ENCODE data around the gene TSC2. TPM values are rescaled to one million over a fixed set of nuclear protein-coding genes. Genes with fewer than 3 reads are reported as not detected.
"Not testable (repeated sequence)": the region's sequence is repeated elsewhere in the genome, so short reads cannot be mapped to it uniquely, and the experiment has no call there.

The TSC2 gene
- total RNA-seq, 1 donor from 2014 or later = 29.0 TPM

- DNase-seq (ENCODE audit: low read depth in 2 of 2) = no peak
These were observed 37.9 kb downstream of the TSC2 start for GRCh38 chr16:2085669-2086068.

GRCh38 chr16:2086106-2086742 lies 38.4 kb downstream of the TSC2 start:
- DNase-seq (ENCODE audit: low read depth in 2 of 2) = no peak

- DNase-seq (ENCODE audit: low read depth in 2 of 2) = no peak
These were observed 39.3 kb downstream of the TSC2 start for GRCh38 chr16:2086812-2087747.

- DNase-seq (ENCODE audit: low read depth in 2 of 2) = no peak
These were observed 40.2 kb downstream of the TSC2 start for GRCh38 chr16:2087748-2088631.

GRCh38 chr16:2088759-2089358 lies 41.1 kb downstream of the TSC2 start:
- DNase-seq (ENCODE audit: low read depth in 2 of 2) = no peak

GRCh38 chr16:2089706-2090480 lies 42.1 kb downstream of the TSC2 start:
- DNase-seq (ENCODE audit: low read depth in 2 of 2) = no peak

- no peak for DNase-seq (ENCODE audit: low read depth in 2 of 2)
These were observed 42.6 kb downstream of the TSC2 start for GRCh38 chr16:2090481-2090776.

GRCh38 chr16:2090777-2091546 lies 43.2 kb downstream of the TSC2 start:
- peak; percentile 76 to 94 for DNase-seq (ENCODE audit: low read depth in 2 of 2)

GRCh38 chr16:2091547-2092255 lies 43.9 kb downstream of the TSC2 start:
- DNase-seq (ENCODE audit: low read depth in 2 of 2) = no peak

- no peak for DNase-seq (ENCODE audit: low read depth in 2 of 2)
These were observed 44.5 kb downstream of the TSC2 start for GRCh38 chr16:2092256-2092620.

GRCh38 chr16:2092866-2093265 lies 45.1 kb downstream of the TSC2 start:
- DNase-seq (ENCODE audit: low read depth in 2 of 2) = no peak

- DNase-seq (ENCODE audit: low read depth in 2 of 2) = no peak
These were observed 46.0 kb downstream of the TSC2 start for GRCh38 chr16:2093793-2094192.

- peak in 1 of 2 donors; percentile 37 for DNase-seq (ENCODE audit: low read depth in 2 of 2)
These were observed 47.6 kb downstream of the TSC2 start for GRCh38 chr16:2095315-2095853.

GRCh38 chr16:2095918-2096582 lies 48.3 kb downstream of the TSC2 start:
- DNase-seq (ENCODE audit: low read depth in 2 of 2) = no peak

- no peak for DNase-seq (ENCODE audit: low read depth in 2 of 2)
These were observed 49.2 kb downstream of the TSC2 start for GRCh38 chr16:2096853-2097595.

GRCh38 chr16:2097689-2098088 lies 49.9 kb downstream of the TSC2 start:
- not testable (repeated sequence) for DNase-seq (ENCODE audit: low read depth in 2 of 2)

- not testable (repeated sequence) for DNase-seq (ENCODE audit: low read depth in 2 of 2)
These were observed 53.8 kb downstream of the TSC2 start for GRCh38 chr16:2101581-2101980.

- no peak for DNase-seq (ENCODE audit: low read depth in 2 of 2)
These were observed 54.7 kb downstream of the TSC2 start for GRCh38 chr16:2102471-2102870.

All from lung microvascular endothelial cell (primary cell).